GM12892 (cell line): ENCODE results near the gene SFI1.

Source experiments
- DNase-seq: peaks from one replicate; pipeline ENCODE4 v3.0.0; 2011; ENCODE audit not compliant: insufficient read length
- FAIRE-seq: peaks from 2 replicates; lab custom pipeline; 2011; peaks lifted over from hg19 to GRCh38; lab: Jason Lieb, UNC
- POLR2A ChIP-seq: IDR thresholded peaks from 2 replicates; pipeline ENCODE4 v1.6.1; 2011; ENCODE audit warnings: low read depth, low read length, control low read depth
- POLR2AphosphoS5 ChIP-seq: IDR thresholded peaks from 2 replicates; pipeline ENCODE4 v1.6.1; 2011; ENCODE audit warnings: low read depth, low read length, control low read depth
- TAF1 ChIP-seq: IDR thresholded peaks from 2 replicates; pipeline ENCODE4 v1.6.1; 2011; ENCODE audit warnings: low read depth, mild to moderate bottlenecking, control low read depth, low read length, borderline replicate concordance

Gene SFI1

DNA sequence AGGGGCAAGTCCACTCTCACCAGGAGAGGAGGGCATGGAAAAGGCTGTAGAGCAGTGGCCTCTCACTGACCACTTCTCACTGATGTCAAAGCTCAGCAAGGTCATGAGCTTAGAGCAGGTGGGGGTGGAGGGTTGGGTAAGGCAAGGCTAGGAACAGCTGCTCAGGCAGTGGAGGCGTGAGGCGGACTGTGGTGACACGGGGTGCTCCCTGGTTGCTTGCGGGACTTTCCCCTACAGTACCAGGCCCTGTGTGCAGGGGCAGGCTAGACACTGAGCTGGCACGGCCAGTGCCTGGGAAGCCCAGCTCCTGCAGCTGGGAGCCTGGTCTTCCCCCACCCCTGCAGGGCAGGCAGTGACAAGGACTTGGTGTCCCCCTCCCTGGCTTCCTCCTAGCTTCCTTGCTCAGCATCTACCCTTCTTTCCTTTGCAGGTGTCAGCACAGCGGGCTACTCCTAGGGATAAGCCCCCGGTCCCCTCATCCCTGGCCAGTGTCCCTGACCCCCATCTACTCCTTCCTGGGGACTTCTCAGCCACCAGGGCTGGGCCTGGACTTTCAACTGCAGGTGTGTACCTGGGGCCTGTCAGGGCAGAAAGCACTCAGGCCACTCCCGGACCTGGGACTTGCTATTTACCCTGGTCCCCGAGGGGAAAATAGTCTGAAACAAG lies 120.1 kb downstream of the SFI1 start:
- FAIRE-seq (peak; percentile 92), DNase-seq (peak; percentile 66)
- TF ChIP-seq POLR2A (no peak), POLR2AphosphoS5 (peak; percentile 49; the same call in 1 of the 2 replicates)

GRCh38 chr22:31618057-31618456 lies 121.7 kb downstream of the SFI1 start:
- TF ChIP-seq POLR2A (no peak), TAF1 (no peak), POLR2AphosphoS5 (no peak; the same call in 1 of the 2 replicates)
- FAIRE-seq, result no peak
- no peak for DNase-seq

- TF ChIP-seq POLR2A (no peak), TAF1 (no peak), POLR2AphosphoS5 (peak; percentile 10; the same call in 1 of the 2 replicates)
- no peak for DNase-seq
- no peak for FAIRE-seq
Observed at GRCh38 chr22:31618471-31619176, 122.3 kb downstream of the SFI1 start.

DNA sequence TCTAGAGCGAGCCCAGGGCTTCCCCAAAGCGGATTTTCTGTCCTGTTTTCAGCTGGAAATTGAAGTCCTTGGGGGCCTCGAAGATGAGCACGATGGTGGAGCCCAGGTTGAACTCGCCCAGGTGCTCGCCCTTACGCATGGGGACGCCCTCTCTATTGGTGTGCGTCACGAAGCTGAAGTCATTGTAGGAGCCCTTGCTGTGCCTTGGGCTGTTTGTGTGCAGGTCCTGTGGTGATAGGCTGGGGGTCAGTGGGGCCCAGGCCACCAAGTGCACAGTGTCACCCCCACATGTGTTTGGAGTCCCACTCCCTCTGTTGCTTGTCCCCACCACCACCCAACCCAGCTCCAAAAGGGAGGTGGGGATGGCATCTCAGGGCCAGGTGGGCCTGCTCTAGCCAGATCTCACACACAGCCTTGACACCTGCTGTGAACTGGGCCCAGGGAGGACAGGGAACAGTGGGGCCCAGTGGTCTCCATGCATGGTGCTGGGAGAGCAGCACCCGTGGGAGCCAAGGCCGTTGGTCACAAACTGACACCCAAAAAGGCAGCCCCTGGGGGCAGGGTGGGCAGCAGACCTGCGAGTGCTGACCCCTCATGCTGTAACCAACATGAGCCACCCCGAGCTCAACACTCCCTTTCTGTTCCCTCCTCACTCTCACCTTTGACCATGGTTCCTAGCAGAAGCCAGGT lies 123.4 kb downstream of the SFI1 start:
- FAIRE-seq, result no peak
- TF ChIP-seq POLR2A, result no peak; the same call in 1 of the 2 replicates
- no peak for TF ChIP-seq TAF1
- TF ChIP-seq POLR2AphosphoS5, result no peak
- no peak for DNase-seq

GRCh38 chr22:31620756-31621480 lies 124.6 kb downstream of the SFI1 start:
- FAIRE-seq, result no peak
- TF ChIP-seq TAF1 (no peak), POLR2A (no peak), POLR2AphosphoS5 (peak; percentile 49; the same call in 1 of the 2 replicates)
- DNase-seq, result no peak

- no peak for FAIRE-seq
- no peak for DNase-seq
- TF ChIP-seq POLR2A (no peak), TAF1 (no peak), POLR2AphosphoS5 (no peak; the same call in 1 of the 2 replicates)
Observed at GRCh38 chr22:31621507-31622124, 125.3 kb downstream of the SFI1 start.

- no peak for DNase-seq
- TF ChIP-seq POLR2A (no peak), TAF1 (no peak), POLR2AphosphoS5 (no peak)
- FAIRE-seq, result no peak
Observed at GRCh38 chr22:31622980-31623379, 126.6 kb downstream of the SFI1 start.

DNA sequence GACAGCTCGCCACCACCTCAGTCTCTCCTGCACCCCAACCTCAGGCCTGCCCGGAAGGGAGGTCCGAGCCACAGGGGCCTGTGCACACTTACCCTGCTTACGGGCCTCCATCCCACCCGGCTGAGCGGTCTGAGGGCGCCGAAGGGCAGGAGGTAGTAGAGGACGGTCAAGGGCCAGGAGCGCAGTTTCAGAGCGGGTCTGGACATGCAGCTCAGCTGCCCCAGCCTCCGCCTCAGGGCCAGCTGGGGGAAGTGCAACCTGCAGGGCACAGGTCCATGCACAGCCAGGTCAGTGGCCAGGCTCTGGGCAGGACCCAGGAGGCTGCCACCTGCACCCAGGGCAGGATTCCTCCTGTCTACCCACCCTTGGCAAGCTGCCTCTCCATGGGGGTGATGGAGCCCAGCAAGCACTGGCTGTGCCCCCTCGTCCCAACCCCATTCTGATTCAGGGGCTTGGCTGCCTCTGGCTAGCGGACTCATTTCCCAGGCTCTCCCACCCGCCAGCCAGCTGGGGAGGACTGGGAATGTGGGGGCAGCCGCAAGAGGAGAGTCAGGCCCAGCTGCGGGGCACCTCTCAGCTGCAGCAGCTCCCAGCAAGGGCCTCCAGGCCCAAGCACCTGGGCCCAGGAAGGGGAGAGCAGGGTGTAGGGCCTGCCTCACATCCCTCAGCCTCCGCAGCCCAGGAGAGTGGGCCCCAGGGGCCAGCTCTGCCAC lies 127.4 kb downstream of the SFI1 start:
- DNase-seq (no peak), FAIRE-seq (no peak)
- TF ChIP-seq POLR2A, result no peak
- TF ChIP-seq POLR2AphosphoS5, result no peak; the same call in 1 of the 2 replicates
- TF ChIP-seq TAF1, result no peak

DNA sequence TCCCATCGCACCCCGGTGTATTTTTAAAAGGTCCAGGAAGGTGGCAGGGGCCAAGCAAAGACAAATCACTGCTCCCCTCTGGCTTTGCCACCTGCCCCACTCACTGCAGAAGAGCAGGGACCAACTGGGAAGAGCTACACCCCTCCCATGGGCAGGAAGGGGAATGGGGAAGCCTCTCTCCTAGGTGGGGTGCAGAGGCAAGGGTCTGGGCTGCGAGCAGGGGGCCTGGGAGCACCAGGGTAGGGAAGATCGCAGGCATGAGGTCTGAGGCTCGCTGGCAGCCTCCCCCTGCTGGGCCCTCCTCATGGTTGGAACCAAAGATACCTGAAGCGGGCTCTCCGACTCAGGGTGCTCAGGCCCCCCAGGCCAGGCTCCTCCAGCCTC lies 128.9 kb downstream of the SFI1 start:
- FAIRE-seq, result no peak
- no peak for TF ChIP-seq POLR2A
- no peak for TF ChIP-seq POLR2AphosphoS5
- TF ChIP-seq TAF1, result no peak
- no peak for DNase-seq

DNA sequence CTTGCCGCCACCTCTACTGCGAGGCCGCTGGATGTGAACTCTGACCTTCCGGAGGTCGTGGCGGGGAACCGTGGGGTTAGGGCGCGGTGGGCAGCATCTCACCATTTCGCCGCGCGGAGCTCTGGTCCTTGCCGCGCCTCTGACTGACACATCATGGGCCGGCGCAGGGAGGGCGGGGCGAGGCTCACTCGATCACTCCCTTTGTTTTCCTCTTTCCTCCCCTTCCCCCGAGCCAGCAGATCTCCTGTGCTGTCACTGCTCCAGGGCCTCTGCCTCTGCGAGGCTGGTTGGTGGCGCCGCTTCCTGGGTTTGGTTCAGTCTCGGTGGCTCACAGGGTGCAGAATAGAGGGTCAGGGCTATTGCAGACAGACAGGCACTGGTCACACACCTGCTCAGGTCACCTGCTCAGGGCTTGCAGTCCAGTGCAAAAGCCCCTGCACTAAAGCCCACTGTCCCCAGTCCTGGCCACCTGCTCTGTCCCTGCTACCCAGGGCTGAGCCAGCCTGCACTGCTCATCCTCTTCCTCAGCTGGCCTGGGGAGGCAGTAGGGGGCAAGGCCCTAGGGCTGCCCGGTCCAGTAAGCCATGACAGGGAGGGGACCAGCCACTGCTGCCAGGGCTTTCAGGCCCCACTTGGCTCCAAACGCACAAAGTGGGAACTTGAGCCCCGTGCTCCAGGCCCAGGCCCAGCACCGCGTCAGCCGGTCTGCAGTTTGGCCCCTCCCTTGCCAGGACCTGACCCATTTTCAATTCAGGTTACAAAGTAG lies 129.5 kb downstream of the SFI1 start:
- DNase-seq (no peak), FAIRE-seq (no peak)
- TF ChIP-seq POLR2AphosphoS5 (no peak; the same call in 1 of the 2 replicates), POLR2A (no peak), TAF1 (no peak)
